DND-41 (cell line): ENCODE data around the gene SHANK1.

Experiments
- ATAC-seq: fragments of 200-7000 bp; cut with Tn5 transposase; 3 replicates; pipeline ENCODE4 v1.9.1; 2021; ENCODE audit warnings: low read depth; ENCODE audit not compliant: insufficient read depth
- DNase-seq: peaks from one replicate; pipeline ENCODE4 v3.0.0-alpha.2; 2020
- H2AFZ ChIP-seq: 2 replicates; pipeline ENCODE4 v1.6.0; 2012; ENCODE audit warnings: low read depth, low read length
- H3K27ac ChIP-seq: 2 replicates; pipeline ENCODE4 v1.5.1; 2012; ENCODE audit warnings: low read length, inconsistent platforms
- H3K27me3 ChIP-seq: fragments of 200-600 bp; sonication (generic); 2 replicates; pipeline ENCODE4 v1.6.0; 2012; ENCODE audit warnings: low read length, mild to moderate bottlenecking, inconsistent platforms; ENCODE audit not compliant: insufficient read depth, poor library complexity
- H3K36me3 ChIP-seq: 2 replicates; pipeline ENCODE4 v1.5.1; 2012; ENCODE audit warnings: low read length, inconsistent platforms; ENCODE audit not compliant: insufficient read depth
- H3K4me1 ChIP-seq: 2 replicates; pipeline ENCODE4 v1.5.1; 2012; ENCODE audit warnings: mild to moderate bottlenecking, low read length; ENCODE audit not compliant: insufficient read depth
- H3K4me2 ChIP-seq: 2 replicates; pipeline ENCODE4 v1.6.0; 2012; ENCODE audit warnings: mild to moderate bottlenecking, moderate library complexity, low read length, inconsistent platforms; ENCODE audit not compliant: insufficient read depth
- H3K4me3 ChIP-seq, 2 experiments: fragments of 200-600 bp in 1 of 2; shearing (Covaris generic) in 1 of 2; 2 replicates each; pipeline ENCODE4 v1.5.1; 2012 to 2016; ENCODE audit warnings: inconsistent platforms in 2 of 2, low read length in 2 of 2, mild to moderate bottlenecking in 2 of 2, low read depth in 1 of 2, moderate library complexity in 1 of 2
- H3K79me2 ChIP-seq: 2 replicates; pipeline ENCODE4 v1.6.0; 2012; ENCODE audit warnings: low read length, inconsistent platforms; ENCODE audit not compliant: insufficient read depth
- H3K9ac ChIP-seq: 2 replicates; pipeline ENCODE4 v1.6.0; 2012; ENCODE audit warnings: low read depth, mild to moderate bottlenecking, inconsistent platforms, low read length, moderate library complexity
- H3K9me3 ChIP-seq: 2 replicates; pipeline ENCODE4 v1.5.1; 2012; ENCODE audit warnings: low read length, moderate library complexity, mild to moderate bottlenecking, inconsistent platforms; ENCODE audit not compliant: insufficient read depth, severe bottlenecking
- H4K20me1 ChIP-seq: 2 replicates; pipeline ENCODE4 v1.6.0; 2012; ENCODE audit warnings: low read length; ENCODE audit not compliant: insufficient read depth
- EZH2 ChIP-seq: IDR thresholded peaks from 3 replicates; pipeline ENCODE4 v1.6.1; 2012; ENCODE audit warnings: borderline replicate concordance, low read depth, mild to moderate bottlenecking, moderate library complexity, low read length, inconsistent platforms; ENCODE audit not compliant: severe bottlenecking
- TF ChIP-seq, protein P1 (sequence below): IDR thresholded peaks from 2 replicates; pipeline ENCODE4 v1.5.1; 2012; ENCODE audit warnings: borderline replicate concordance, low read length, moderate library complexity, mild to moderate bottlenecking; ENCODE audit not compliant: poor library complexity, severe bottlenecking; ENCODE audit errors: extremely low read depth

The SHANK1 gene

DNA sequence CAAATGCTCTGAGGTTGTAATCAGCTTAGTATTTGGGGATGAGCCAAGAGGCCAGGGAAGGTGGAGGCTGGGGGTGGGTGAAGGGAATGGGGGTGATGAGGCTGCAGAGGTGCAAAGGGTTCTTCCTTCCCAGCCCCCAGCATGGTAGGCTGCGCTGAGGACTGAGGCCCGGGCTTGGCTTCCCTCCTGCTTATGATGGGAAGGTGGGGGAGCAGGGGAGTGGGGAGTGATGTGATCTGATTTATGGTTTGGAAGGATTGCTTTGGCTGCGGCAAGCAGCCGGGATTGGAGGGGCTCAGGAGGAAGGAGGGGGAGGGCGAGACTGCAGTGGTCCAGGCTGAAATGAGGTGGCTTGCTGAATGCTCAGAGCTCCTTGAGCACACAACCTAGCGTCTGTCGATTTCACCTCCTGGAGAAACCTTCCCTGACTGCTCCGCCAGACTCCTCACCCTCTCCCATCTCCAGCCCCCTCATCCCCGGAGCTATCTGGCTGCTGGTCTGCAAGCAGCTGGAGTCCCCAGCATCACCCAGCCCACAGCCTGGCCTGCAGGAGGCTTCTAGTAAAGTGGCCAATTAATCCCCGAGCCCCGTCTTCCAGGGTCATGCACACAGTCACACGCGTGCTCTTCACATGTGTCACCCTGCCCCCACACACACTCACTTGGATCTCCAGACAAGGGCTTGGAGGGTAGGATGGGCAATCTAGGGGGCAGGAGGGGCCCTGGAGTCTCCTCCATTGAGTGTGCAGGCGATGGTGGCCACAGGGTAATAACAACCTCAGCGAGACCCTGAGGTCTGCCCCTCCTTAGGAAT lies 2.8 kb upstream of the SHANK1 start:
- H3K79me2 ChIP-seq, result peaks cover 14% of the 10 kb centered on the region
- H4K20me1 ChIP-seq, result peaks cover 36% of the 10 kb centered on the region
- no peak overlapping the region for H2AFZ ChIP-seq
- DNase-seq (no peak), ATAC-seq (no peak)
- peaks cover 57% of the 10 kb centered on the region for H3K27me3 ChIP-seq
- no peaks in the 10 kb centered on the region for H3K36me3 ChIP-seq
- no peaks in the 10 kb centered on the region for H3K9me3 ChIP-seq
- no peak for TF ChIP-seq EZH2
- TF ChIP-seq, protein P1, sequence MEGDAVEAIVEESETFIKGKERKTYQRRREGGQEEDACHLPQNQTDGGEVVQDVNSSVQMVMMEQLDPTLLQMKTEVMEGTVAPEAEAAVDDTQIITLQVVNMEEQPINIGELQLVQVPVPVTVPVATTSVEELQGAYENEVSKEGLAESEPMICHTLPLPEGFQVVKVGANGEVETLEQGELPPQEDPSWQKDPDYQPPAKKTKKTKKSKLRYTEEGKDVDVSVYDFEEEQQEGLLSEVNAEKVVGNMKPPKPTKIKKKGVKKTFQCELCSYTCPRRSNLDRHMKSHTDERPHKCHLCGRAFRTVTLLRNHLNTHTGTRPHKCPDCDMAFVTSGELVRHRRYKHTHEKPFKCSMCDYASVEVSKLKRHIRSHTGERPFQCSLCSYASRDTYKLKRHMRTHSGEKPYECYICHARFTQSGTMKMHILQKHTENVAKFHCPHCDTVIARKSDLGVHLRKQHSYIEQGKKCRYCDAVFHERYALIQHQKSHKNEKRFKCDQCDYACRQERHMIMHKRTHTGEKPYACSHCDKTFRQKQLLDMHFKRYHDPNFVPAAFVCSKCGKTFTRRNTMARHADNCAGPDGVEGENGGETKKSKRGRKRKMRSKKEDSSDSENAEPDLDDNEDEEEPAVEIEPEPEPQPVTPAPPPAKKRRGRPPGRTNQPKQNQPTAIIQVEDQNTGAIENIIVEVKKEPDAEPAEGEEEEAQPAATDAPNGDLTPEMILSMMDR, result no peak
- no peak overlapping the region for H3K4me2 ChIP-seq
- no peak overlapping the region for H3K4me3 ChIP-seq
- no peak overlapping the region for H3K9ac ChIP-seq
- no peak overlapping the region for H3K27ac ChIP-seq
- peaks cover 32% of the 10 kb centered on the region for H3K4me1 ChIP-seq

DNA sequence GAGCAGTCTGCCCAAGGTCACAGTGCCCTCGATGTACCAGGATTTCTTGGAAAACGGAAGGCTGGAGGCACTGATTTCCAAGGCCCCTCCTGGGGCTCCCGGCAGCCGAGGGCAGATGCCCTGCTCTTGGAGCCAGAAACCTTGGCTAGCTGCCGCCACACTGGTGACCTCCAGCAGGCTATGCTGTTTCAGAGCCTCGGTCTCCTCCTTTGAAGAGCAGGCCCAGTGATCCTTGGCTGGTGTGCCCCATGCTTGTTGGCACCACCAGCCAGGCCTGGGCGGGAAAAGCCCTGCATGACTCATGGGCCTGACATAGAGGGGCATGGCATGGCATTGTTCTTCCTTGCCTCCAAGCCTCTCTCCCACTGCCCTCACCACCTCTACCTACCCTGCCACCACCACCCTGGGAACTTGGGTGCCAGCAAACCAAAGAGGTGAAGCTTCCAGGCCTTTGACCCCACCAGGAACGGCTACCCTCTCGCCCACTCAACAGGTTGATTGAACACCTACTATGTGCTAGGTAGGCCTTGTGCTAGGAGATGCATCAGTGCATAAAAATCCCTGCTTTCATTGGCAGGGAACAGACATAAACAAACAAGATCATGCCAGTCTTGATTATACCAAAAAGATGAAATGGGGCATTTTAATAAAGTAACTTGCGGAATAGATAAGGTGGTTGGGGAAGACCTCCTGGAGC lies 2.0 kb upstream of the SHANK1 start:
- TF ChIP-seq, protein P1, result no peak
- TF ChIP-seq EZH2, result no peak
- no peaks in the 10 kb centered on the region for H3K36me3 ChIP-seq
- no peak overlapping the region for H3K4me3 ChIP-seq
- DNase-seq (no peak), ATAC-seq (no peak)
- peaks cover 36% of the 10 kb centered on the region for H4K20me1 ChIP-seq
- H3K9me3 ChIP-seq, result no peaks in the 10 kb centered on the region
- peaks cover 61% of the 10 kb centered on the region for H3K27me3 ChIP-seq
- no peak overlapping the region for H3K9ac ChIP-seq
- H3K27ac ChIP-seq, result no peak overlapping the region
- H3K4me2 ChIP-seq, result no peak overlapping the region
- no peak overlapping the region for H2AFZ ChIP-seq
- H3K79me2 ChIP-seq, result peaks cover 14% of the 10 kb centered on the region
- peaks cover 32% of the 10 kb centered on the region for H3K4me1 ChIP-seq

DNA sequence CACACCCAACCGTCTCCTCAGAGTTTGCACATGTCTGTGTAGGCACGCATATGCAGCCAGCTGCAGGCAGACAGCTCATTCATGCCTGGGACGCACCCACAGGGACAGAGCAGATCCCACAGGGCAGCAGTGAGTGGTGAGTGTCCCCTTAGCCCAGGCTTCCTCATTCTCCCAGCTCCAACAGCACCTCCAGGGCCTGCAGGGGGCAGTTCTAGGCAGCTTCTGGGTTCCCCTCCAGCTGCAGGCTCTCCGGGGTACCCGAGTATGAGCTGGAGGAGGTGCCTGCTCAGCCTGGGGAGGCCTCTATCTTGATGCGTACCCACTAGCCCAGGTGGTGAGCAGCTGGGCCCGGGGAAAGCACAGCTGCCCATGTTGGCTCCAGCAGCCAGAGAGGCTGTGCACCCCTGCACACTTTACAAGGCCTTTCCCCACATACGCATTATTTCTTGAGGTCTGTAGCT lies 1.3 kb upstream of the SHANK1 start:
- peak; percentile 49 for DNase-seq
- no peak overlapping the region for H2AFZ ChIP-seq

More for the DNA sequence above, 1.3 kb upstream of the SHANK1 start:
- Histone ChIP-seq H3K36me3 (no peaks in the 10 kb centered on the region), H4K20me1 (peaks cover 32% of the 10 kb centered on the region), H3K79me2 (peaks cover 7% of the 10 kb centered on the region), H3K4me3 (no peak overlapping the region), H3K9me3 (no peaks in the 10 kb centered on the region), H3K27ac (no peak overlapping the region), H3K4me2 (no peak overlapping the region), H3K4me1 (peaks cover 27% of the 10 kb centered on the region), H3K9ac (no peak overlapping the region), H3K27me3 (peaks cover 61% of the 10 kb centered on the region)
- no peak for TF ChIP-seq EZH2
- TF ChIP-seq, protein P1, result no peak
- no peak for ATAC-seq
